Ascending aorta (tissue), 2 donors: ENCODE results near the gene BLM. TPM values are rescaled to one million over a fixed set of nuclear protein-coding genes. Genes with fewer than 3 reads are reported as not detected.

Experiments
- DNase-seq, 2 donors: peaks; one replicate each; pipeline ENCODE4 v3.0.0-alpha.2; 2019; ENCODE audit warnings: low spot score in 2 of 2
- H3K27ac ChIP-seq, 2 donors: fragments of 200-600 bp; sonication (generic); one replicate each; pipeline ENCODE4 v1.5.1; 2016 to 2017; ENCODE audit warnings: mild to moderate bottlenecking in 1 of 2
- H3K27me3 ChIP-seq: fragments of 200-600 bp; sonication (generic); one replicate; pipeline ENCODE4 v1.5.1; 2017
- H3K36me3 ChIP-seq, 2 donors: fragments of 200-600 bp; sonication (generic); one replicate each; pipeline ENCODE4 v1.5.1; 2016
- H3K4me1 ChIP-seq, 2 donors: fragments of 200-600 bp; sonication (generic); one replicate each; pipeline ENCODE4 v1.5.1; 2016 to 2017; ENCODE audit warnings: mild to moderate bottlenecking in 1 of 2
- H3K4me3 ChIP-seq, 2 donors: fragments of 200-600 bp; sonication (generic); one replicate each; pipeline ENCODE4 v1.5.1; 2016 to 2017; ENCODE audit warnings: mild to moderate bottlenecking in 1 of 2
- H3K9me3 ChIP-seq, 2 donors: fragments of 200-600 bp; sonication (generic); one replicate each; pipeline ENCODE4 v1.5.1; 2016
- intact Hi-C: fragments of 100-400 bp; cut with DNase I; formaldehyde crosslinking; loops from one replicate; pipeline ENCODE4 v1.15.1; 2023
- total RNA-seq: library from RNA; depleted of rRNA; stranded (reverse); fragments of >200 nt; gene quantifications from one replicate; pipeline ENCODE4 v1.1.0, GENCODE V29; 2016
- TF ChIP-seq, protein P1 (sequence below), 3 experiments: fragments of 200-600 bp in 2 of 3; fragments of 450-650 bp in 1 of 3; sonication (generic) in 2 of 3; IDR thresholded peaks; one replicate each; pipeline ENCODE4 v1.5.1; 2016 to 2019; ENCODE audit warnings: antibody characterized with exemption in 3 of 3, mild to moderate bottlenecking in 1 of 3, moderate library complexity in 1 of 3

Gene BLM
- total RNA-seq, 1 donor from 2014 or later, result 0.11 TPM

DNA sequence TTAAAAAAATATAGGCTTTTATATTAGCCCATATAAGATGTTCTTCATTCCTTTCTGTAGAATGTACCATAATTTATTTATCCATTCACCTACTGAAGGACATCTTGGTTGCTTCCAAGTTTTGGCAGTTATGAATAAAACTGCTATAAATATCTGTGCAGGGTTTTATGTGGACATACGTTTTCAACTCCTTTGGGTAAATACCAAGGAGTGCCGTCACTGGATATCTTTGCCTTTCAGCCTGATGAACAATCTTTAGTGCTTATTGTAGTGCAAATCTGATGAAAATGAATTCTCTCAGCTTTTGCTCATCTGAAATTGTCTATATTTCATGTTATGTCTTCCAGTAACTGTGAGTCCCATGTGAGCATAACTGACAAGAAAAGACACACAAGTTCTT is 26.6 kb upstream of the BLM start:
- Histone ChIP-seq H3K9me3 (no peaks in the 10 kb centered on the region), H3K27ac (no peak overlapping the region), H3K4me1 (no peaks in the 10 kb centered on the region), H3K27me3 (no peaks in the 10 kb centered on the region), H3K4me3 (no peak overlapping the region), H3K36me3 (no peaks in the 10 kb centered on the region)
- TF ChIP-seq, protein P1, sequence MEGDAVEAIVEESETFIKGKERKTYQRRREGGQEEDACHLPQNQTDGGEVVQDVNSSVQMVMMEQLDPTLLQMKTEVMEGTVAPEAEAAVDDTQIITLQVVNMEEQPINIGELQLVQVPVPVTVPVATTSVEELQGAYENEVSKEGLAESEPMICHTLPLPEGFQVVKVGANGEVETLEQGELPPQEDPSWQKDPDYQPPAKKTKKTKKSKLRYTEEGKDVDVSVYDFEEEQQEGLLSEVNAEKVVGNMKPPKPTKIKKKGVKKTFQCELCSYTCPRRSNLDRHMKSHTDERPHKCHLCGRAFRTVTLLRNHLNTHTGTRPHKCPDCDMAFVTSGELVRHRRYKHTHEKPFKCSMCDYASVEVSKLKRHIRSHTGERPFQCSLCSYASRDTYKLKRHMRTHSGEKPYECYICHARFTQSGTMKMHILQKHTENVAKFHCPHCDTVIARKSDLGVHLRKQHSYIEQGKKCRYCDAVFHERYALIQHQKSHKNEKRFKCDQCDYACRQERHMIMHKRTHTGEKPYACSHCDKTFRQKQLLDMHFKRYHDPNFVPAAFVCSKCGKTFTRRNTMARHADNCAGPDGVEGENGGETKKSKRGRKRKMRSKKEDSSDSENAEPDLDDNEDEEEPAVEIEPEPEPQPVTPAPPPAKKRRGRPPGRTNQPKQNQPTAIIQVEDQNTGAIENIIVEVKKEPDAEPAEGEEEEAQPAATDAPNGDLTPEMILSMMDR (IDR thresholded peaks at IDR 0.05), result no peak
- no peak for DNase-seq
- intact Hi-C loops, result no loop called here

DNA sequence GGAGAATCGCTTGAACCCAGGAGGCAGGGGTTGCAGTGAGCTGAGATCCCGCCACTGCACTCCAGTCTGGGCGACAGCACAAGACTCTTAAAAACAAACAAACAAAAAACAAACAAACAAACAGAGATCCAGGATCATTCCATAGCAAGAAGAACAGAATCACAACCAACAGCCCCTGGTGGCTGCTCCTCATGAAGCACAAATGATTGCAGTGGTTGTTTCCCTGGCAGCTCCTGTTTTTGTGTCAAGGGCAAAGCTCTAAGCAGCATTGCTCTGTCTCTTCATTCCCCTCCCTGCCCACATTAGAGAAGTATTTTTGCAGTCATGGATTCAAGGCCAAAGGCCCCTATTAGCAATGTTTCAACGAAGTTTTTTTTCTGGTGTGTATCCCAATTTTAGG is 25.8 kb upstream of the BLM start:
- Histone ChIP-seq H3K27ac (no peak overlapping the region), H3K27me3 (no peaks in the 10 kb centered on the region), H3K36me3 (no peaks in the 10 kb centered on the region), H3K4me3 (no peak overlapping the region), H3K9me3 (no peaks in the 10 kb centered on the region), H3K4me1 (no peaks in the 10 kb centered on the region)
- intact Hi-C loops, result no loop called here
- no peak for DNase-seq
- TF ChIP-seq, protein P1 (IDR thresholded peaks at IDR 0.05), result no peak

- no peaks in the 10 kb centered on the region for H3K4me1 ChIP-seq
- intact Hi-C loops, result no loop called here
- H3K4me3 ChIP-seq, result no peak overlapping the region
- H3K27ac ChIP-seq, result no peak overlapping the region
- no peaks in the 10 kb centered on the region for H3K36me3 ChIP-seq
- H3K27me3 ChIP-seq, result no peaks in the 10 kb centered on the region
- no peaks in the 10 kb centered on the region for H3K9me3 ChIP-seq
- TF ChIP-seq, protein P1 (IDR thresholded peaks at IDR 0.05), result no peak
- DNase-seq, result no peak
These were observed 25.0 kb upstream of the BLM start for GRCh38 chr15:90691982-90692773.

- TF ChIP-seq, protein P1 (IDR thresholded peaks at IDR 0.05), result no peak
- Histone ChIP-seq H3K4me3 (no peak overlapping the region), H3K27ac (no peak overlapping the region), H3K9me3 (no peaks in the 10 kb centered on the region), H3K36me3 (no peaks in the 10 kb centered on the region), H3K27me3 (no peaks in the 10 kb centered on the region), H3K4me1 (no peaks in the 10 kb centered on the region)
- no peak for DNase-seq
- intact Hi-C loops, result loop anchor here (5.0 kb wide), 1 partner anchor 192 kb away; no protein-coding TSS in a partner anchor
These were observed 22.2 kb upstream of the BLM start for GRCh38 chr15:90694987-90695386.

- intact Hi-C loops, result loop anchor here (5.0 kb wide), 1 partner anchor 190 kb away; no protein-coding TSS in a partner anchor
- H3K9me3 ChIP-seq, result no peaks in the 10 kb centered on the region
- no peak overlapping the region for H3K4me3 ChIP-seq
- no peaks in the 10 kb centered on the region for H3K27me3 ChIP-seq
- TF ChIP-seq, protein P1 (IDR thresholded peaks at IDR 0.05), result no peak
- H3K36me3 ChIP-seq, result no peaks in the 10 kb centered on the region
- peak in 1 of 2 donors; percentile 15 for DNase-seq
- H3K4me1 ChIP-seq, result no peaks in the 10 kb centered on the region
- H3K27ac ChIP-seq, result no peak overlapping the region
These were observed 20.0 kb upstream of the BLM start for GRCh38 chr15:90697175-90697574.
